ENCODE measurements around the gene ZMYND10. TPM values are rescaled to one million over a fixed set of nuclear protein-coding genes. Genes with fewer than 3 reads are reported as not detected.
A peak's percentile ranks its signal among the peaks of the same experiment; 100 is the strongest.

ZMYND10 gene
- total RNA-seq, 4 donors from 2014 or later = 3.0 TPM; not detected in 3

DNA sequence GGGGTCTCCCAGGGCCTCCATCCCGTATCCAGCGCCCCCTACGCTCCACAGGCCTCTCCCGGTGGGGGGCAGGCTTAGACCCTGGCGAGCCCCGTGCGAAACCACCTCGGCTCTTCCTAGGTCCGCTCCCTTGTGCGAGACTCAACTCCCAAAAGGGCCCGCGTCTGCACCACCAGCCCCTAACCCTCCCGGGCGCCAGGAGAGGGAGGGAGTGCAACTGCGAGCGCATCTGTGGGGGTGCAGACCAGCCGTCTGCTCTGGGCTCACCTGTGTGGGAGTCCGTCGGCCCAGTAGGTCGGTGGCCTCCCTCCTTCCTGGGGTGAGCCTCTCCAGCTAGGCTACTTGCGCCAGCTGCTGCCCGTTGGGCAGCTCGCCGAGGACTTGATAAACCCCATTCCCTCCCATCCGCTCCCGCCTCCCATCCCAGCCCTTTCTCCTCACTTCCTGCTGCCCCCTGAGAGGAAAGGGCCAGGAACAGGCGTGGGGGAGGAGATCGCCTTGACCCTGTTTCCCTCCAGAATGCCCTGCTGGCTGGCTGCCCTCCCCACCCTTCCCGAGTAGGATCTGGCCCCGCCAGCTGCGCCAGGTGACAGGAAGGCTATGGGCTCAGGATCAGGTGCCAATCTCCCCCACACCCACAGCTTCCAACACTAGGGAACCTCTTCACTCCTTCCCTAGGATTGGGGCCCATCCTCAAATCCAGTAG, 23.0 kb downstream of the ZMYND10 start, which contains the start of gene HYAL2:
HYAL2 (minus strand) TSS at position 360 of the 706 bp plus-strand sequence. CDS start 2,256 bp downstream, outside the sequence.
- peak within 1 kb of the TSS; percentile 93 to 96 (median 95) for H3K27ac ChIP-seq
- no peaks in the 10 kb centered on the region for H3K27me3 ChIP-seq
- intact Hi-C loops (cut with DNase I; ENCODE audit: low total_unique reads) (no loop called here), in situ Hi-C loops (cut with MboI; ENCODE audit: low sequenced_read_pairs in 4 of 4) (no loop called here)
- DNase-seq (no peak), ATAC-seq (no peak)
- TF ChIP-seq POLR2A (IDR thresholded peaks at IDR 0.05) (peak in 1 of 2 donors; percentile 27), CTCF (IDR thresholded peaks at IDR 0.05 in 4 of 5, conservative IDR thresholded peaks at IDR 0.05 in 1 of 5) (no peak)
- no peaks in the 10 kb centered on the region for H3K9me3 ChIP-seq
- peak within 1 kb of the TSS; percentile 72 to 85 (median 79) for H3K4me3 ChIP-seq
- H3K36me3 ChIP-seq = peaks cover 0 to 33% of the 10 kb centered on the region in 2 donors
- peaks cover 56 to 57% of the 10 kb centered on the region in 2 donors for H3K4me1 ChIP-seq

DNA sequence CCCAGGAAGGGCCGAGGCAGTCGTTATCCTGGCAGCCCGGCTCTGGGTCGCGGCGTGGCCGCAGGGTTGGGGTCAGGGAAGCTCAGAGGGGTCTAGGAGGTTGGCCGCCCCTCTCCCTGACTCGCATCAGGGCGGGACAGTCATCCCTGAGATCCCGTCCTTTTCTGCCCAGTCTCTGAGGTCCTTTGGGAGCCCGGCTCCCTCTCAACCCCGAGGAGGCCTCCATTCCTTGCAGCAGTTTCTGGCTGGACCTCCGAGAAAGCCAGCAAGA, 23.5 kb downstream of the ZMYND10 start:
- ATAC-seq (no peak), DNase-seq (no peak)
- in situ Hi-C loops (cut with MboI; ENCODE audit: low sequenced_read_pairs in 4 of 4) (no loop called here), intact Hi-C loops (cut with DNase I; ENCODE audit: low total_unique reads) (no loop called here)
- H3K9me3 ChIP-seq = no peaks in the 10 kb centered on the region
- peak overlapping the region; percentile 93 to 96 (median 95) for H3K27ac ChIP-seq
- H3K4me3 ChIP-seq = peak overlapping the region; percentile 72 to 85 (median 79)
- H3K36me3 ChIP-seq = peaks cover 0 to 33% of the 10 kb centered on the region in 2 donors
- TF ChIP-seq CTCF (IDR thresholded peaks at IDR 0.05 in 4 of 5, conservative IDR thresholded peaks at IDR 0.05 in 1 of 5) = no peak
- TF ChIP-seq POLR2A (IDR thresholded peaks at IDR 0.05) = no peak
- peaks cover 56 to 57% of the 10 kb centered on the region in 2 donors for H3K4me1 ChIP-seq
- H3K27me3 ChIP-seq = no peaks in the 10 kb centered on the region

GRCh38 chr3:50321336-50322114, 24.0 kb downstream of the ZMYND10 start:
- peaks cover 0 to 32% of the 10 kb centered on the region in 2 donors for H3K36me3 ChIP-seq
- peak overlapping the region; percentile 93 to 96 (median 95) for H3K27ac ChIP-seq
- ATAC-seq = peak; percentile 88
- H3K27me3 ChIP-seq = no peaks in the 10 kb centered on the region
- in situ Hi-C loops (cut with MboI; ENCODE audit: low sequenced_read_pairs in 4 of 4) (no loop called here), intact Hi-C loops (cut with DNase I; ENCODE audit: low total_unique reads) (loop anchor here (1.0 to 2.0 kb wide), 2 partner anchors 16 to 21 kb away; no protein-coding TSS in a partner anchor)
- H3K9me3 ChIP-seq = no peaks in the 10 kb centered on the region
- H3K4me1 ChIP-seq = peaks cover 54 to 56% of the 10 kb centered on the region in 2 donors
- TF ChIP-seq CTCF (IDR thresholded peaks at IDR 0.05 in 4 of 5, conservative IDR thresholded peaks at IDR 0.05 in 1 of 5) = peak; percentile 44 to 71 (median 59)
- peak in 1 of 2 donors; percentile 75 for TF ChIP-seq POLR2A (IDR thresholded peaks at IDR 0.05)
- DNase-seq = peak; percentile 82 to 88
- H3K4me3 ChIP-seq = peak overlapping the region; percentile 72 to 85 (median 79)

DNA sequence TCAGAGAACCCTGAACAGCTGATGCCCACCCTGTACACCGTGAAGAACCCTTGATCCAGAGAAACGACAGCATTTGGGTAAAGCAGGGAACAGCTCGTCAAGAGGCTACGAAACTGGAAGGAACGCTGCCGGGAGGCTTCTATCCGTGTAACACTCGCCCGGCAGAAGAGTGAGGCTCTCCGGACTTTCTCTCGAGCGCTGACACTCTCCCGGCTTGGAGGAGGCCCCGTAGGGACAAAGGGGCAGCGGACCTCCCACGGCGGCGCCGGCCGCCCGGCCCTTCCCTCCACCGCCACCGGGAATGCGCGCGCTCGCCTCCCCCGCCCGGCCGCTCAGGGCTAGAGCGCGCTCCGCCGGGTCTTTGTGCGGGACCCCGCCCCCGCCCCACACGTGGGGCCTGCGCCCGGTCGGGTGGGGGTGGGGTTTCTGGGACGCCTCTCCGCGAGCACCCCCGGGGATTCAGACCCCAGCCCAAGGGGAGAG, 24.6 kb downstream of the ZMYND10 start:
- Histone ChIP-seq H3K27me3 (no peaks in the 10 kb centered on the region), H3K4me1 (peaks cover 53 to 55% of the 10 kb centered on the region in 2 donors), H3K27ac (peak overlapping the region; percentile 93 to 96 (median 95)), H3K36me3 (peaks cover 0 to 29% of the 10 kb centered on the region in 2 donors), H3K4me3 (peak overlapping the region; percentile 72 to 85 (median 79)), H3K9me3 (no peaks in the 10 kb centered on the region)
- DNase-seq (peak; percentile 66 to 71), ATAC-seq (peak; percentile 69 to 76)
- in situ Hi-C loops (cut with MboI; ENCODE audit: low sequenced_read_pairs in 4 of 4) (no loop called here), intact Hi-C loops (cut with DNase I; ENCODE audit: low total_unique reads) (loop anchor here (1.0 to 2.0 kb wide), 2 partner anchors 16 to 20 kb away; no protein-coding TSS in a partner anchor)
- peak in 1 of 2 donors; percentile 75 for TF ChIP-seq POLR2A (IDR thresholded peaks at IDR 0.05)
- no peak for TF ChIP-seq CTCF (IDR thresholded peaks at IDR 0.05 in 4 of 5, conservative IDR thresholded peaks at IDR 0.05 in 1 of 5)

Data from gastrocnemius medialis (tissue), 4 donors.